ENCODE data around the gene CDH23. TPM values are rescaled to one million over a fixed set of nuclear protein-coding genes. Genes with fewer than 3 reads are reported as not detected.

CDH23 gene
- polyA plus RNA-seq, 1 experiment: 0.01 TPM

DNA sequence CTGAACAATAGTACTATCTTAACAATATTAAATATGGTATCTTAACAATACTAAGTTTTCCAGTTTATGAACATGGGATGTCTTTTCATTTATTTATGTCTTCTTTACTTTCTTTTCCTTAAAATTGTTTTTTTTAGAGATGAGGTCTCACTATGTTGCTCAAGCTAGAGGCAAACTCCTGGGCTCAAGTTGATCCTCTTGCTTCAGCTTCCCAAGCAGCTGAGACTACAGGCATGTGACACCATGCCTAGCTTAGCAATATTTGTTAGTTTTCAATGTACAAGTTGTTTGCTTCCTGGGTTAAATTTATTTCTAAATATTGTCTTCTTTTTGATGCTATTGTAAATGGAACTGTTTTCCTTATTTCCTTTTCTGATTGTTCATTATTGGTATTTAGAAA, 16.9 kb downstream of the CDH23 start:
- POLR2A ChIA-PET: no interaction called here
- TF ChIP-seq, protein P1, sequence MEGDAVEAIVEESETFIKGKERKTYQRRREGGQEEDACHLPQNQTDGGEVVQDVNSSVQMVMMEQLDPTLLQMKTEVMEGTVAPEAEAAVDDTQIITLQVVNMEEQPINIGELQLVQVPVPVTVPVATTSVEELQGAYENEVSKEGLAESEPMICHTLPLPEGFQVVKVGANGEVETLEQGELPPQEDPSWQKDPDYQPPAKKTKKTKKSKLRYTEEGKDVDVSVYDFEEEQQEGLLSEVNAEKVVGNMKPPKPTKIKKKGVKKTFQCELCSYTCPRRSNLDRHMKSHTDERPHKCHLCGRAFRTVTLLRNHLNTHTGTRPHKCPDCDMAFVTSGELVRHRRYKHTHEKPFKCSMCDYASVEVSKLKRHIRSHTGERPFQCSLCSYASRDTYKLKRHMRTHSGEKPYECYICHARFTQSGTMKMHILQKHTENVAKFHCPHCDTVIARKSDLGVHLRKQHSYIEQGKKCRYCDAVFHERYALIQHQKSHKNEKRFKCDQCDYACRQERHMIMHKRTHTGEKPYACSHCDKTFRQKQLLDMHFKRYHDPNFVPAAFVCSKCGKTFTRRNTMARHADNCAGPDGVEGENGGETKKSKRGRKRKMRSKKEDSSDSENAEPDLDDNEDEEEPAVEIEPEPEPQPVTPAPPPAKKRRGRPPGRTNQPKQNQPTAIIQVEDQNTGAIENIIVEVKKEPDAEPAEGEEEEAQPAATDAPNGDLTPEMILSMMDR (IDR thresholded peaks at IDR 0.05; ENCODE audit: low read depth, low read length): no peak
- CTCF ChIA-PET: interaction anchor here (1.1 kb wide), 1 partner anchor 284 kb away, joined by 3 read pairs; no protein-coding TSS in a partner anchor
- Histone ChIP-seq H3K9me3 (ENCODE audit: control insufficient read depth, insufficient read depth, low read length) (no peaks in the 10 kb centered on the region), H3K4me3 (ENCODE audit: low read depth, low read length) (no peak overlapping the region), H3K27ac (ENCODE audit: low read depth, low read length) (no peak overlapping the region), H3K27me3 (ENCODE audit: control insufficient read depth, insufficient read depth, low read length) (peaks cover 3% of the 10 kb centered on the region)
- DNase-seq (ENCODE audit: low read depth, low spot score): no peak

- no peak overlapping the region for H3K27ac ChIP-seq (ENCODE audit: low read depth, low read length)
- ChIA-PET CTCF (no interaction called here), POLR2A (no interaction called here)
- H3K27me3 ChIP-seq (ENCODE audit: control insufficient read depth, insufficient read depth, low read length): no peaks in the 10 kb centered on the region
- H3K4me3 ChIP-seq (ENCODE audit: low read depth, low read length): no peak overlapping the region
- no peak for DNase-seq (ENCODE audit: low read depth, low spot score)
- H3K9me3 ChIP-seq (ENCODE audit: control insufficient read depth, insufficient read depth, low read length): no peaks in the 10 kb centered on the region
- TF ChIP-seq, protein P1 (IDR thresholded peaks at IDR 0.05; ENCODE audit: low read depth, low read length): no peak
These were observed 17.6 kb downstream of the CDH23 start for GRCh38 chr10:71414359-71414758.

- CTCF ChIA-PET: no interaction called here
- TF ChIP-seq, protein P1 (IDR thresholded peaks at IDR 0.05; ENCODE audit: low read depth, low read length): no peak
- H3K4me3 ChIP-seq (ENCODE audit: low read depth, low read length): no peak overlapping the region
- POLR2A ChIA-PET: no interaction called here
- H3K27ac ChIP-seq (ENCODE audit: low read depth, low read length): no peak overlapping the region
- DNase-seq (ENCODE audit: low read depth, low spot score): no peak
- H3K27me3 ChIP-seq (ENCODE audit: control insufficient read depth, insufficient read depth, low read length): no peaks in the 10 kb centered on the region
- H3K9me3 ChIP-seq (ENCODE audit: control insufficient read depth, insufficient read depth, low read length): no peaks in the 10 kb centered on the region
These were observed 22.4 kb downstream of the CDH23 start for GRCh38 chr10:71419002-71419540.

GRCh38 chr10:71419750-71420149, 23.0 kb downstream of the CDH23 start:
- H3K27me3 ChIP-seq (ENCODE audit: control insufficient read depth, insufficient read depth, low read length): no peaks in the 10 kb centered on the region
- CTCF ChIA-PET: no interaction called here
- DNase-seq (ENCODE audit: low read depth, low spot score): no peak

DNA sequence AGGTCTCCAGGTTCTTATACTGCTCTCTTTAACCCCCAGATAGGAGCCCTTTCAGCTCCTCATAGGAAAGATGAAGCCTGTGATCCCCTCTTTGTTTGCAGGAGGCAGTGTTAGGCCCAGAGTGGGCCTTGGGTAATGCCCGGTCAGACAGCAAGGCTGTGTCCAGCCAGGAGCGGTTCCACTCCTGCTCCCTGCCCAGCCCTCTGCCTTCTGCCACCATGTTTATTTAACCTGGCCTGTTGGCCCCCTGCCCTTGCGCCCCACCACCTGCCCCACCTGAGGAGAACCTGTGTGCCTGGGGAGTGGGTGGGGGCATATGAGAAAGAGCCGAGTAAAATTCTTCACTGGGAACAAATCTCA, 24.3 kb downstream of the CDH23 start:
- no peaks in the 10 kb centered on the region for H3K9me3 ChIP-seq (ENCODE audit: control insufficient read depth, insufficient read depth, low read length)
- H3K27ac ChIP-seq (ENCODE audit: low read depth, low read length): no peak overlapping the region
- ChIA-PET CTCF (no interaction called here), POLR2A (no interaction called here)
- no peak overlapping the region for H3K4me3 ChIP-seq (ENCODE audit: low read depth, low read length)
- no peak for DNase-seq (ENCODE audit: low read depth, low spot score)
- peaks cover under 1% of the 10 kb centered on the region for H3K27me3 ChIP-seq (ENCODE audit: control insufficient read depth, insufficient read depth, low read length)
- TF ChIP-seq, protein P1 (IDR thresholded peaks at IDR 0.05; ENCODE audit: low read depth, low read length): no peak

More at GRCh38 chr10:71419750-71420149, 23.0 kb downstream of the CDH23 start:
- TF ChIP-seq, protein P1 (IDR thresholded peaks at IDR 0.05; ENCODE audit: low read depth, low read length): no peak
- no peak overlapping the region for H3K27ac ChIP-seq (ENCODE audit: low read depth, low read length)
- H3K9me3 ChIP-seq (ENCODE audit: control insufficient read depth, insufficient read depth, low read length): no peaks in the 10 kb centered on the region
- POLR2A ChIA-PET: no interaction called here
- no peak overlapping the region for H3K4me3 ChIP-seq (ENCODE audit: low read depth, low read length)
